Umbilical cord (tissue), 1 donor: ENCODE data around the gene FBXO24. TPM values are rescaled to one million over a fixed set of nuclear protein-coding genes. Genes with fewer than 3 reads are reported as not detected.

Experiments used
- total RNA-seq: library from RNA; depleted of rRNA; stranded (reverse); fragments of >200 nt; gene quantifications from one replicate; pipeline ENCODE4 v1.2.3, GENCODE V29; 2014; ENCODE audit warnings: low replicate concordance; ENCODE audit not compliant: insufficient read depth

The FBXO24 gene
- total RNA-seq, 1 donor from 2014 or later = not detected

Other genes starting within 250 kb of the FBXO24 start
- 21.9 TPM for gene PILRB, start 228.2 kb upstream of the FBXO24 start, total RNA-seq
- gene PILRA, start 212.8 kb upstream of the FBXO24 start, total RNA-seq = not detected
- 11.8 TPM for gene ZCWPW1, start 157.6 kb upstream of the FBXO24 start, total RNA-seq
- gene MEPCE, start 156.5 kb upstream of the FBXO24 start, total RNA-seq = 20.9 TPM
- 0.96 TPM for gene PPP1R35, start 149.8 kb upstream of the FBXO24 start, total RNA-seq
- gene SPACDR, start 122.1 kb upstream of the FBXO24 start, total RNA-seq = not detected
- gene TSC22D4, start 107.1 kb upstream of the FBXO24 start, total RNA-seq = 18.1 TPM
- 3.6 TPM for gene NYAP1, start 102.4 kb upstream of the FBXO24 start, total RNA-seq
- gene AGFG2, start 47.1 kb upstream of the FBXO24 start, total RNA-seq = 6.3 TPM
- gene SAP25, start 12.4 kb upstream of the FBXO24 start, total RNA-seq = not detected
- gene LRCH4, start 199 bp upstream of the FBXO24 start, total RNA-seq = 30.6 TPM
- 101 TPM for gene PCOLCE, start 16.0 kb downstream of the FBXO24 start, total RNA-seq
- gene MOSPD3, start 26.2 kb downstream of the FBXO24 start, total RNA-seq = 7.2 TPM
- 2.4 TPM for gene TFR2, start 55.2 kb downstream of the FBXO24 start, total RNA-seq
- not detected for gene ACTL6B, start 70.1 kb downstream of the FBXO24 start, total RNA-seq
- 60.9 TPM for gene GNB2, start 87.4 kb downstream of the FBXO24 start, total RNA-seq
- gene GIGYF1, start 107.9 kb downstream of the FBXO24 start, total RNA-seq = 14.9 TPM
- gene POP7, start 119.8 kb downstream of the FBXO24 start, total RNA-seq = 20.7 TPM
- not detected for gene EPO, start 134.1 kb downstream of the FBXO24 start, total RNA-seq
- gene ZAN, start 147.3 kb downstream of the FBXO24 start, total RNA-seq = not detected
- gene EPHB4, start 241.2 kb downstream of the FBXO24 start, total RNA-seq = 97.3 TPM